Kidney epithelial cell (primary cell): ENCODE data around the gene PTPRF. TPM values are rescaled to one million over a fixed set of nuclear protein-coding genes. Genes with fewer than 3 reads are reported as not detected.
"Not testable (repeated sequence)": the region's sequence is repeated elsewhere in the genome, so short reads cannot be mapped to it uniquely, and the experiment has no call there.

Source experiments
- DNase-seq: peaks from one replicate; pipeline ENCODE4 v3.0.0-alpha.2; 2010; ENCODE audit warnings: low read depth
- H3K27me3 ChIP-seq: 2 replicates; pipeline ENCODE4 v1.6.0; 2011; ENCODE audit warnings: low read length; ENCODE audit not compliant: control insufficient read depth, insufficient read depth
- H3K36me3 ChIP-seq: 2 replicates; pipeline ENCODE4 v1.5.1; 2011; ENCODE audit warnings: low read length; ENCODE audit not compliant: control insufficient read depth, insufficient read depth
- H3K4me3 ChIP-seq: 2 replicates; pipeline ENCODE4 v1.5.1; 2011; ENCODE audit warnings: low read depth, mild to moderate bottlenecking, control low read depth, low read length
- total RNA-seq: library from RNA; depleted of rRNA; stranded (reverse); fragments of >200 nt; gene quantifications from 2 replicates; pipeline ENCODE4 v1.2.3, GENCODE V29; 2015
- TF ChIP-seq, protein P1 (sequence below): IDR thresholded peaks from 2 replicates; pipeline ENCODE4 v1.5.1; 2011; ENCODE audit warnings: mild to moderate bottlenecking, moderate library complexity, low read length, control low read depth, inconsistent platforms; ENCODE audit not compliant: insufficient read depth, poor library complexity, severe bottlenecking

The PTPRF gene
- total RNA-seq, 1 donor from 2014 or later, result 297 TPM

DNA sequence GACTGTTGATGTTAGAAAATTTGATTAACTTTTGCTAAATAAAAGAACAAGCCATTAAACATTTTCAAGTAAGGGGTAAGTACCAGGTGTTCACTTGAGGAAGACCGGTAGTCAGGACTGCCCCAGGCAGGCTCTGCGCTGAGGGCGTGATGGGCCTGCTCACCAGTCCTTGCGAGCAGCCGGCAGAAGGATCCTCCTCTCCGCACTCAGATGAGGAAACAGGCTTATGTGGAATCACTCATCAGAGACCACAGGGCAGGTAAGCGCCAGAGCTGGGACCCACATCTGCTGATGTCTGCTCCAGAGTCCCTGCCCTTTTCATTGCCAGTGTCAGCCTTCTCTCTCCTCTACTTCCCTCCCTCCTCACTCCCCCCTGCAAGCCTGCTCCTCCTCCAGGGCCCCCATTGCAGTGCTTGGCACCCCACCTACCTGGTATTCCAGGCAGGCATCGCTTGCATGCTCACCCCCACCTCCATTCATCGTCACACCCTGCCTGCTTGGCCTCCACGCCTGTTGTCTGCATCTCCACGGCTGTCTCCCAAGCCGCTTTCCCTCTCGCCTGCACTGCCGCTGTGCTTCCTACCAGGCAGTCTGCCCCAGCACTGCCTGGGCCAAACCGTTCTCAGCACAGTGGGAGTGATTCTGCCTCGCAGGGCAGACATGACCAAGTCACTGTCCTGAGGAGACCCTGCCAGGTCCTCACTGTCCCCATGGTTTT, 94.5 kb downstream of the PTPRF start:
- TF ChIP-seq, protein P1, sequence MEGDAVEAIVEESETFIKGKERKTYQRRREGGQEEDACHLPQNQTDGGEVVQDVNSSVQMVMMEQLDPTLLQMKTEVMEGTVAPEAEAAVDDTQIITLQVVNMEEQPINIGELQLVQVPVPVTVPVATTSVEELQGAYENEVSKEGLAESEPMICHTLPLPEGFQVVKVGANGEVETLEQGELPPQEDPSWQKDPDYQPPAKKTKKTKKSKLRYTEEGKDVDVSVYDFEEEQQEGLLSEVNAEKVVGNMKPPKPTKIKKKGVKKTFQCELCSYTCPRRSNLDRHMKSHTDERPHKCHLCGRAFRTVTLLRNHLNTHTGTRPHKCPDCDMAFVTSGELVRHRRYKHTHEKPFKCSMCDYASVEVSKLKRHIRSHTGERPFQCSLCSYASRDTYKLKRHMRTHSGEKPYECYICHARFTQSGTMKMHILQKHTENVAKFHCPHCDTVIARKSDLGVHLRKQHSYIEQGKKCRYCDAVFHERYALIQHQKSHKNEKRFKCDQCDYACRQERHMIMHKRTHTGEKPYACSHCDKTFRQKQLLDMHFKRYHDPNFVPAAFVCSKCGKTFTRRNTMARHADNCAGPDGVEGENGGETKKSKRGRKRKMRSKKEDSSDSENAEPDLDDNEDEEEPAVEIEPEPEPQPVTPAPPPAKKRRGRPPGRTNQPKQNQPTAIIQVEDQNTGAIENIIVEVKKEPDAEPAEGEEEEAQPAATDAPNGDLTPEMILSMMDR, result no peak
- H3K36me3 ChIP-seq, result no peaks in the 10 kb centered on the region
- H3K27me3 ChIP-seq, result no peaks in the 10 kb centered on the region
- DNase-seq, result no peak
- no peak overlapping the region for H3K4me3 ChIP-seq

DNA sequence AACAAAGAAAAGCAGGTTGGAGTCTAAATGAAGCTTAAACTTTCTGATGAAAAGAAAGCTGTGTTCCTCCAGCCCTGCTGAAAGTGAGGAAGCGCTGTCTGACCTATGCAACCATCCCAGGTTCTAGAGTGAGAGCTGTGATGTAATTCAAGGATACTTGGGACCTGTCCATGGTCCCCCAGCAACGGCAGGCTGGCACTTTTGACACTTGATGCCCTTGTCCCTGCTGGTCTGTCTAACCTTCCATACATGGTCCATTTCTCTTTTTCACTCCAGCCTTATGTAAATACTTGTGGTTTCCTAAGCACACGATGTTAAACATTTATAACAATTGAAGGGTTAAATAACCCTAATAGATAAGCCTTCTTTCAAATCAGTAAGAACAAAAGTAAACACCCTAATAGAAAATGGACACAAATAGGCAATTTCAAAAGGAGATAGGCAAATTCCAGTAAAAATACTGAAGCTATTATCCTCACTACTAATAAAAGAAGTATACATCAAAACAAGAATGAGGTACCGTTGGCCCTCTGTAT, 101.5 kb downstream of the PTPRF start:
- Histone ChIP-seq H3K36me3 (no peaks in the 10 kb centered on the region), H3K27me3 (no peaks in the 10 kb centered on the region), H3K4me3 (no peak overlapping the region)
- DNase-seq, result no peak
- TF ChIP-seq, protein P1, result no peak

DNA sequence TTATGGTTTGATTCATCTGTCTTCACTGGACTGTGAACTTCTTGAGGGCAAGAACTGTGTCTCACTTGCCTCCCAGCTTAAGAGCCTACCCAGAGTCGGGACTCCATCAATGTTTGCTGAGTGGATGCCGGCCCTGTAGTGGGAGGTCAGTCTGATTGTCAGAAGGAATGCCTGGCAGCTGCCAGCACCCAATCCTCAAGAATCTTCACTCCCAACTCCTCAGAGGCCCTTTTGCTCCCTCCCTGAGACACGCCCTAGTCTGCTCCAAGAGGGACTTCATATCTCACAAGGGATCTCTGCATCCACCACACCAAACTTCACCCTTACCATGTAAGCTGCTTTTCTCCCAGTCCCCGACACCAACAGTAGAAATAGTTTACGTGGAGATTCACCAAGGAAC, 104.0 kb downstream of the PTPRF start:
- TF ChIP-seq, protein P1, result no peak
- H3K4me3 ChIP-seq, result no peak overlapping the region
- H3K27me3 ChIP-seq, result no peaks in the 10 kb centered on the region

DNA sequence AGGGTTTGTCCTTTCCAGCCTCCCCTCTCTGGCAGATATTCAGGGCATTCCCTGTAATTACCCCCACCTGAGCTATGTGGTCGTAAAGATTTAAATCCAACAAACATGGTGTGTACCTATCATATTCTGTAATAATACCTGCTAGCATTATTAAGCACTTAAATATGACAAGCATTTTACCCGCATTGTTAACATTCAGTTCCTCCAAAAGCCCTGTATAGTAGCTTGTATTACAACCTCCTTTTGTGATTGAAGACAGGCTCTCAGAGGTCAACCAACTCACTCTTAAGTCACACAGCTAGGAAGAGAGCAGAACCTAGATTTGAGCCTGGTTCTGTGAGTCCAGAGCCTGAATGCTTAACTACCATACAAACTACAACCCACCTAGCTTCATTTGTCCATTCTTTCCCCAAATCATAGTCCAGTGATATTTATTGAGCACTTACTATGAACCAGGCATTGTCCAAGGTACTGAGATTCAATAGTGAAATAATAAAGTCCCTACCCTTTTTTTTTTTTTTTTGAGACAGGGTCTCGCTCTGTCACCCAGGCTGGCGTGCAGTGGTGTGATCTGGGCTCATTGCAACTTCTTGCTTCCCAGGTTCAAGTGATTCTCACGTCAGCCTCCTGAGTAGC, 105.4 kb downstream of the PTPRF start:
- Histone ChIP-seq H3K4me3 (no peak overlapping the region), H3K27me3 (no peaks in the 10 kb centered on the region), H3K36me3 (no peaks in the 10 kb centered on the region)
- no peak for DNase-seq
- TF ChIP-seq, protein P1, result no peak

More for the DNA sequence above, 104.0 kb downstream of the PTPRF start:
- no peak for DNase-seq
- no peaks in the 10 kb centered on the region for H3K36me3 ChIP-seq

DNA sequence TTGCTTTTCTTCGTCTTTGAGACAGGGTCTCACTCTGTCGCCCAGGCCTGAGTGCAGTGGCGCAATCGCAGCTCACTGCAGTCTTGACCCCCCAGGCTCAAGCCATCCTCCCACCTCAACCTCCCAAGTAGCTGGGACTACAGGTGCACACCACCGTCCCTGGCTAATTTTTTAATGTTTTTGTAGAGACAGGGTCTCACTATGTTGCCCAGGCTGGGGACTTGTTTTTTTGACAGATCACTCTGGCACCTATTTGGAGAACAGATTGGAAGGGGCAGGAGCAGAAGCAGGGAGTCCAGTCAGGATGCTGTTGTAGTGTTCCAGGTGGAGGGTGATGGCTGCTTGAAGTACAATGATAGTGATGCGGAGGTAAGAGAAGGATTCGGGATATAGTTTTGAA, 106.6 kb downstream of the PTPRF start:
- H3K4me3 ChIP-seq, result no peak overlapping the region
- no peaks in the 10 kb centered on the region for H3K36me3 ChIP-seq
- no peaks in the 10 kb centered on the region for H3K27me3 ChIP-seq
- TF ChIP-seq, protein P1, result no peak
- DNase-seq, result no peak

DNA sequence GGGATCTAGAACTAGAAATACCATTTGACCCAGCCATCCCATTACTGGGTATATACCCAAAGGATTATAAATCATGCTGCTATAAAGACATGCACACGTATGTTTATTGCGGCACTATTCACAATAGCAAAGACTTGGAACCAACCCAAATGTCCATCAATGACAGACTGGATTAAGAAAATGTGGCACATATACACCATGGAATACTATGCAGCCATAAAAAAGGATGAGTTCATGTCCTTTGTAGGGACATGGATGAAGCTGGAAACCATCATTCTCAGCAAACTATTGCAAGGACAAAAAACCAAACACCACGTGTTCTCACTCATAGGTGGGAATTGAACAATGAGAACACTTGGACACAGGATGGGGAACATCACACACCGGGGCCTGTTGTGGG, 107.7 kb downstream of the PTPRF start:
- not testable (repeated sequence) for H3K36me3 ChIP-seq, H3K4me3 ChIP-seq, H3K27me3 ChIP-seq, DNase-seq
